Measurements from ENCODE around the gene SLC39A11. TPM values are rescaled to one million over a fixed set of nuclear protein-coding genes. Genes with fewer than 3 reads are reported as not detected.

The SLC39A11 gene
- total and polyA plus RNA-seq, 2 of the 13 experiments (the other 11 are each of a cell fraction or from before 2014, with no cell fraction given), result 17.2 to 31.5 TPM

- no peak for TF ChIP-seq KDM5B (CRISPR knock-in tag; IDR thresholded peaks at IDR 0.05; ENCODE audit: borderline replicate concordance)
Observed at GRCh38 chr17:72922219-72922618, 170.3 kb downstream of the SLC39A11 start (continued).

GRCh38 chr17:72921347-72922054 lies 171.0 kb downstream of the SLC39A11 start:
- BruUV-seq (replicated peaks), result no TSS peak
- CTCF ChIA-PET (ENCODE audit: low intra/inter-chr PET ratio, low total read pairs), result no interaction called here

More at GRCh38 chr17:72921347-72922054, 171.0 kb downstream of the SLC39A11 start:
- Histone ChIP-seq H3K4me2 (ENCODE audit: low read depth, low read length) (no peak overlapping the region), H3K27ac (ENCODE audit: extremely low read length, insufficient read depth, low read length) (no peak overlapping the region), H3K79me2 (ENCODE audit: insufficient read depth, low read length) (no peaks in the 10 kb centered on the region), H3K9ac (ENCODE audit: insufficient read depth, low read depth, low read length) (no peak overlapping the region), H3K27me3 (ENCODE audit: control insufficient read depth in 1 of 2, insufficient read depth in 2 of 2, low read length in 2 of 2) (no peaks in the 10 kb centered on the region), H3K36me3 (replicated peaks in 1 of 2; ENCODE audit: control insufficient read depth in 1 of 2, insufficient read depth in 2 of 2, low read length in 2 of 2) (no peaks in the 10 kb centered on the region; a peak in 1 of 5 replicates), H3K4me1 (ENCODE audit: insufficient read depth, low read length) (no peaks in the 10 kb centered on the region), H2AFZ (ENCODE audit: low read length) (no peak overlapping the region), H3K4me3 (replicated peaks in 1 of 3; ENCODE audit: insufficient read depth in 1 of 3, low read depth in 2 of 3, low read length in 3 of 3) (no peak overlapping the region), H4K20me1 (ENCODE audit: insufficient read depth, low read length) (no peaks in the 10 kb centered on the region), H3K9me3 (ENCODE audit: low read length) (no peaks in the 10 kb centered on the region)
- POLR2A ChIA-PET, result no interaction called here
- no peak for ATAC-seq
- intact Hi-C loops (cut with micrococcal nuclease; ENCODE audit: unreplicated experiment), result no loop called here
- TF ChIP-seq ZBTB21 (CRISPR knock-in tag; IDR thresholded peaks at IDR 0.05) (no peak), POLR2A (IDR thresholded peaks at IDR 0.05; ENCODE audit: insufficient read depth in 1 of 2, low read depth in 2 of 2, low read length in 2 of 2) (no peak), MNT (IDR thresholded peaks at IDR 0.05) (no peak), FOXO1 (CRISPR knock-in tag; IDR thresholded peaks at IDR 0.05) (no peak)
- no peak for FAIRE-seq
- in situ Hi-C loops (cut with HindIII; ENCODE audit: extremely low pct_ligation_motif_present, low pct_unique_long_range_greater_than_20kb), result no loop called here
- no peak for DNase-seq (ENCODE audit: low spot score)
- 94% methylated on average over 5 of the region's 5 CpGs for WGBS (ENCODE audit: low lambda C conversion rate)

Data from HepG2 (cell line).